ENCODE data around the gene OR2L13. TPM values are rescaled to one million over a fixed set of nuclear protein-coding genes. Genes with fewer than 3 reads are reported as not detected.

Gene OR2L13
- total RNA-seq, 1 experiment from 2014 or later = not detected

- DNase-seq (ENCODE audit: low read depth, low spot score) = no peak
- TF ChIP-seq SIN3A (IDR thresholded peaks at IDR 0.05; ENCODE audit: borderline replicate concordance, insufficient read depth, low read depth, low read length) = no peak
- TF ChIP-seq CTCF (IDR thresholded peaks at IDR 0.05) = no peak
- no peak for TF ChIP-seq POLR2AphosphoS5 (IDR thresholded peaks at IDR 0.05; ENCODE audit: low read depth, low read length)
- no peak within 1 kb of the TSS for H3K27ac ChIP-seq (ENCODE audit: low read length)
- in situ Hi-C loops (cut with HindIII; ENCODE audit: low pct_unique_long_range_greater_than_20kb, low sequenced_read_pairs) (no loop called here), intact Hi-C loops (cut with micrococcal nuclease; ENCODE audit: unreplicated experiment) (no loop called here)
- H3K36me3 ChIP-seq (ENCODE audit: control insufficient read depth, insufficient read depth, low read length) = no peaks in the 10 kb centered on the region
- no peak within 1 kb of the TSS for H3K4me3 ChIP-seq (ENCODE audit: low read depth in 2 of 2, low read length in 2 of 2)
- no peak for ATAC-seq
- ChIA-PET POLR2A (no interaction called here), CTCF (no interaction called here)
- no peaks in the 10 kb centered on the region for H3K27me3 ChIP-seq (ENCODE audit: control insufficient read depth, insufficient read depth, low read length)
- BruUV-seq (replicated peaks) = no TSS peak
- H3K9me3 ChIP-seq (ENCODE audit: control insufficient read depth, insufficient read depth, low read depth, low read length) = no peaks in the 10 kb centered on the region
- H3K4me1 ChIP-seq (ENCODE audit: control insufficient read depth, insufficient read depth, low read length) = no peaks in the 10 kb centered on the region
Measured at GRCh38 chr1:248144513-248145198, 49.7 kb downstream of the OR2L13 start, which contains the start of gene OR2M5. TSS of gene OR2M5 (plus strand) at chr1:248145148. CDS start at chr1:248145148, 0 bp downstream.

Other genes with a start within 250 kb of the OR2L13 start
- gene TRIM58, start 238.0 kb upstream of the OR2L13 start, total RNA-seq (2021; ENCODE audit: unreplicated experiment) = not detected
- gene OR2W3, start 199.6 kb upstream of the OR2L13 start, total RNA-seq (2021; ENCODE audit: unreplicated experiment) = not detected
- not detected for gene OR2T8, start 174.9 kb upstream of the OR2L13 start, total RNA-seq (2021; ENCODE audit: unreplicated experiment)
- not detected for gene OR2AJ1, start 170.3 kb upstream of the OR2L13 start, total RNA-seq (2021; ENCODE audit: unreplicated experiment)
- not detected for gene OR2L8, start 146.3 kb upstream of the OR2L13 start, total RNA-seq (2021; ENCODE audit: unreplicated experiment)
- gene OR2AK2, start 130.0 kb upstream of the OR2L13 start, total RNA-seq (2021; ENCODE audit: unreplicated experiment) = not detected
- gene OR2L5, start 81.5 kb upstream of the OR2L13 start, total RNA-seq (2021; ENCODE audit: unreplicated experiment) = not detected
- gene OR2L2, start 65.1 kb upstream of the OR2L13 start, total RNA-seq (2021; ENCODE audit: unreplicated experiment) = not detected
- not detected for gene OR2L3, start 48.3 kb upstream of the OR2L13 start, total RNA-seq (2021; ENCODE audit: unreplicated experiment)
- not detected for gene OR2M5, start 50.0 kb downstream of the OR2L13 start, total RNA-seq (2021; ENCODE audit: unreplicated experiment)
- not detected for gene OR2M2, start 79.6 kb downstream of the OR2L13 start, total RNA-seq (2021; ENCODE audit: unreplicated experiment)
- not detected for gene OR2M3, start 102.1 kb downstream of the OR2L13 start, total RNA-seq (2021; ENCODE audit: unreplicated experiment)
- gene OR2M4, start 136.2 kb downstream of the OR2L13 start, total RNA-seq (2021; ENCODE audit: unreplicated experiment) = not detected
- not detected for gene OR2T33, start 182.8 kb downstream of the OR2L13 start, total RNA-seq (2021; ENCODE audit: unreplicated experiment)
- gene OR2T12, start 208.2 kb downstream of the OR2L13 start, total RNA-seq (2021; ENCODE audit: unreplicated experiment) = not detected
- not detected for gene OR2M7, start 229.4 kb downstream of the OR2L13 start, total RNA-seq (2021; ENCODE audit: unreplicated experiment)

Data from Panc1 (cell line).